GM19467 (cell line): Measurements from ENCODE around the gene TRERF1.

Source experiments
- ATAC-seq: cut with Tn5 transposase; IDR thresholded peaks from one replicate; pipeline ENCODE4 v1.9.1; 2021; ENCODE audit warnings: mild to moderate bottlenecking, moderate library complexity; ENCODE audit not compliant: unreplicated experiment

TRERF1 gene

GRCh38 chr6:42374018-42374669 lies 77.6 kb downstream of the TRERF1 start:
- no peak for ATAC-seq

- no peak for ATAC-seq
Measured at GRCh38 chr6:42372699-42373098, 79.0 kb downstream of the TRERF1 start.

GRCh38 chr6:42370323-42370985 lies 81.3 kb downstream of the TRERF1 start:
- no peak for ATAC-seq

GRCh38 chr6:42369568-42369967 lies 82.2 kb downstream of the TRERF1 start:
- no peak for ATAC-seq

GRCh38 chr6:42368181-42368580 lies 83.5 kb downstream of the TRERF1 start:
- ATAC-seq: no peak

- ATAC-seq: no peak
Measured at GRCh38 chr6:42367353-42368011, 84.2 kb downstream of the TRERF1 start.

- no peak for ATAC-seq
Measured at GRCh38 chr6:42366999-42367352, 84.8 kb downstream of the TRERF1 start.

- no peak for ATAC-seq
Measured at GRCh38 chr6:42366011-42366705, 85.6 kb downstream of the TRERF1 start.

- ATAC-seq: no peak
Measured at GRCh38 chr6:42365021-42365420, 86.7 kb downstream of the TRERF1 start.

GRCh38 chr6:42363926-42364849 lies 87.5 kb downstream of the TRERF1 start:
- ATAC-seq: no peak

GRCh38 chr6:42361036-42361435 lies 90.7 kb downstream of the TRERF1 start:
- ATAC-seq: no peak

- no peak for ATAC-seq
Measured at GRCh38 chr6:42359021-42359420, 92.7 kb downstream of the TRERF1 start.

- no peak for ATAC-seq
Measured at GRCh38 chr6:42355416-42355815, 96.3 kb downstream of the TRERF1 start.

- ATAC-seq: no peak
Measured at GRCh38 chr6:42354702-42355101, 97.0 kb downstream of the TRERF1 start.

- no peak for ATAC-seq
Measured at GRCh38 chr6:42352856-42353564, 98.7 kb downstream of the TRERF1 start.

GRCh38 chr6:42350911-42351310 lies 100.8 kb downstream of the TRERF1 start:
- ATAC-seq: no peak

GRCh38 chr6:42349753-42350511 lies 101.8 kb downstream of the TRERF1 start:
- ATAC-seq: no peak

- ATAC-seq: no peak
Measured at GRCh38 chr6:42347456-42347855, 104.3 kb downstream of the TRERF1 start.

GRCh38 chr6:42345696-42346416 lies 105.9 kb downstream of the TRERF1 start:
- ATAC-seq: no peak
